NOMO-1 treated with DMSO at 0.1 percent for 48 hours (cell line): ENCODE data around the gene GPATCH8.
"Not testable (repeated sequence)": the region's sequence is repeated elsewhere in the genome, so short reads cannot be mapped to it uniquely, and the experiment has no call there.

ENCODE experiments used
- DNase-seq: peaks from one replicate; lab custom pipeline; 2025; ENCODE audit not compliant: unreplicated experiment; lab: John Stamatoyannopoulos, UW

The GPATCH8 gene

DNA sequence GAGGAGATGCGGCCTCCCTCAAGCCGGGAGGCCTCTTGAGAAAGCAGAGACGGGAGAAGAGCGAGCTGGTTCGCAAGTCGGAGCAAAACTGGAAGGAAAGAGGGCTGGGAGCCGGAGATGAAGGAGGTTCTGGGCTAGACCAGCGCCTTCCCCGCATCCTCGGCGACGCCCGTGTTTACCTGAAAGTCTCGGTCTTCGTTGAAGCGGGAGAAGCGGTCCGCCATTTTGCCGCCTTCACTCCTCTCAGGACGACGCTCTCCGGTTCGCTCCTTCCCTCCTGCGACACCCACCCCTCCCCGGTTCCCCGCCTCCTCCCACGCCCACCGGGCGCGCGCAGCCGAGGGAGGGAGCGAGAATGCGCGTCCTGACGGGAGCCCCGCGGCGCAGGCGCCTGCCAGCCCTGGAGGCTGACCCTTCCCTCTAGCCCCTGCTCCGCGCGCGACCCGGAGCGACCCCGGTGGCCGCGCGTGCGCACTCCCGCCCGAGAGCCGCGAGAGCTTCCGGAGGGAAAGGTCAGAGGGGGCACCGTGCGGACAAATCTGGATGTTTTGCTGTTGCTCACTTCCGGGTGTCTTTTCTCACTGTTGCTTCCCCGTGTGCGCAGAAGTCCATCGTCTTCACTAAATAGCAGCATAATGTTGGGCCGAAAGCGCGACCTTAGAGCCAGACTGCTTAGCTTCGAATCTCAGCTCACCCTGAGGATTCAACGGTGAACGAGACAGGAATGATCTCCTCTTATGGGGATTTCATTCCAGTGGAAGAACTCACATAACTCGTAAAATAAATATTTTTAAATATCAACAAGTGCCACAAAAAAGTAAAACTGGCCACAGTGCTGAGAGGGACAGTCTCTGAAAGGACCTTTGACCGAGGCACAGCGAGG is at the start of gene GPATCH8:
GPATCH8 (minus strand) TSS at position 260 of the 883 bp plus-strand sequence; CDS start at position 224, 36 bp downstream.
- peak; percentile 93 for DNase-seq

DNA sequence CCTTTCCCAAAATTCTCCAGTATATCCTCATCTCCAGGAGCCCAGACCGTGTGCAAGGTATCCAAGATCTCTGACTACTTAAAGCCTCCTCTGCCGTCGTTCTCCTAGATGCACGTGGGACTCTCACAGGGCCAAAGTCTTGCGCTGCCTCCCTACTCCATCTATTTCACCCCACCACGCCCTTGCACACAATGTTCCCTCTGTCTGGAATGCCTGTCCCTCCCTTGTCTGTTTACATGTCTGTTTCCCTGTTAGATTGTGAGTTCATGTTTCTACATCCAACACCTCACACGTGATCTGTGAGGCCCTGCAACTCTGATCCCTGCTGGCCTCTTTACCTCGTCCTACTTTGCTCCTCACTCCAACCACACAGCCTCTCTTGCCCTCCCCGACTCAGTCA is 49.2 kb upstream of the GPATCH8 start:
- DNase-seq: no peak

DNA sequence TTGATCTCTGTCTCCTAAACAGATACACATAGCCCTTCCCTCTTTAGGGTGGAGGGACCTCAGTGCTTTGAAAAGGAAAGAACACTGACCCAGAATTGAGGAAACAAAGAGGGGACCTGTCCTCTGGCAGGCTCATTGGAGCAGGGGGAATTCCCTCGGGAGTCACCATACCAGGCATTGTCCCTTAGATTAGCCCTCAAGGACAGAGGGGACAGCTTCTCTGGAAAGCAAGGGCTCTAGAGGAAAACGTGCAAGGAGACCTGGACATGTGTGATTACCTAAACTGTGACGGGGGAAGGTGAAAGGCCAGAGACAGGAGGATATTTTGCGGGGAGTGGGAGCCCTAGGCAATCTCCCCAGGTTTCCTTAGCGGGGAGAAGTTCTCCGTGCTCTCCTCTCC is 46.5 kb upstream of the GPATCH8 start:
- DNase-seq: no peak

DNA sequence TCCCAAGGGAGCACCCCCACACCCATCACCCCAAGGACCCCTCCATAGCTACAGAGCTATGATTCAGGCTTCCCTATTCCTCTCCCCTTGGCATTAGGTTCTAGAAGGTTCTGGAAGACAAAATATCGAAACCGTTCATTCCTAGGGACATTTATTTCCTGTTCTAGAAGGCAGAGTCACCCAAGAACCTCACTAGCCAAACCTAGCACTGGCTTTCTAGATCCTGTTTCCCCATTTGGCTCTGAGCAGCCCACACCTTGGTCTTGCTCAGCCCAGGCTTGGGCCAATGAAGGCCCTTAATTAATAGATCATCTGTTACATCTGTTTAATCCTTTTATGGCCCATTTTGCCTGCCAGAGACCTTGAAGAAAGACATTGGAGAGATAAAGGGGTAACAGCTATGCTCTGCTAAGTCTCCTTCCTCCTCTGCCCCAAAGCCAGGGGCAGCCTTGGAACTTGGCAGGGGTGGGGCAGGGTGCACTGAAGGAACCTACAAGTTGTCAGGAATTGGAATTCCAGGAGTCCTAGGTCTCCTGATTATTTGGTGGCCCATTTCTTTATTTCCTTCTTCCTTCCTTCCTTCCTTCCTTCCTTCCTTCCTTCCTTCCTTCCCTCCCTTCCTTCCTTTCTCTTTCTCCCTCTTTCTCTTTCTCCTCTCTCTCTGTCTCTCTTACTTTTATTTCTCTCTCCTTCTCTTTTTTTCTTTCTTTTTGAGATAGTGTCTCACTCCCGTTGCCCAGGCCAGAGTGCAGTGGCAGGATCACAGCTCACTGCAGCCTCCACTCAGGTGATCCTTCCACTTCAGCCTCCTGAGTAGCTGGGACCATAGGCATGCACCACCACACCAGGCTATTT is 45.4 kb upstream of the GPATCH8 start:
- peak; percentile 49 for DNase-seq

DNA sequence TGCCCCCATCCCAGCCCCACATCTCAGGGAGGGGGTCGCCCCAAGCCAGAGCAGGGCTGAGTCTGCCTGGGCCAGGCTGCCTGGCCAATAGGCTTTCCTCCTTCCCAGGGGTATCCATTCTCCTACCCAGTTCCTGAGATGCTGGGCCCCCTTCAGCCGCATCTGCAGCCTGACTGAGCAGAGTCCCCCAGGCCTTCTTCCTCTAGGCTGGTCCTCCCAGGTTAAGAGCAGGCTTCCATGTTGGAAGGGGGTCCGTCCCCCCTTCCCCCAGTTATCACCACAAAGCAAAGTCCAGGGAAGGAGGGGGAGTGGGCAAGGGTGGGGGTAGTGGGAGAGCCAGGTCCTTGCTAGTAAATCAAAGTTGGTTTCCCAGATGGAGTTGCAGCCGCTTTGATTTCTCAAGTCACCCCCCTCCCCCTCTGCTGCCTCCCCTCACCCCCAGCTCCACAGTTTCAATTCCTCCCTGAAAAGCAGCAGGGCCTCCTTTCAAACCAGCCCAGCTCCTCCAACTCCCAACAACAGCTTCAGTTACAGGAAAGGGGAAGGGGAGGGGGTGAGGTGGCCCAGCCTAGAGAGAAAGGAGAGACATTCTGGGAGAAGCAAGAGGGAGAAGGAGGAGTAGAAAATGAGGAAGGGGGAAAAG is 44.5 kb upstream of the GPATCH8 start:
- peak; percentile 67 for DNase-seq

DNA sequence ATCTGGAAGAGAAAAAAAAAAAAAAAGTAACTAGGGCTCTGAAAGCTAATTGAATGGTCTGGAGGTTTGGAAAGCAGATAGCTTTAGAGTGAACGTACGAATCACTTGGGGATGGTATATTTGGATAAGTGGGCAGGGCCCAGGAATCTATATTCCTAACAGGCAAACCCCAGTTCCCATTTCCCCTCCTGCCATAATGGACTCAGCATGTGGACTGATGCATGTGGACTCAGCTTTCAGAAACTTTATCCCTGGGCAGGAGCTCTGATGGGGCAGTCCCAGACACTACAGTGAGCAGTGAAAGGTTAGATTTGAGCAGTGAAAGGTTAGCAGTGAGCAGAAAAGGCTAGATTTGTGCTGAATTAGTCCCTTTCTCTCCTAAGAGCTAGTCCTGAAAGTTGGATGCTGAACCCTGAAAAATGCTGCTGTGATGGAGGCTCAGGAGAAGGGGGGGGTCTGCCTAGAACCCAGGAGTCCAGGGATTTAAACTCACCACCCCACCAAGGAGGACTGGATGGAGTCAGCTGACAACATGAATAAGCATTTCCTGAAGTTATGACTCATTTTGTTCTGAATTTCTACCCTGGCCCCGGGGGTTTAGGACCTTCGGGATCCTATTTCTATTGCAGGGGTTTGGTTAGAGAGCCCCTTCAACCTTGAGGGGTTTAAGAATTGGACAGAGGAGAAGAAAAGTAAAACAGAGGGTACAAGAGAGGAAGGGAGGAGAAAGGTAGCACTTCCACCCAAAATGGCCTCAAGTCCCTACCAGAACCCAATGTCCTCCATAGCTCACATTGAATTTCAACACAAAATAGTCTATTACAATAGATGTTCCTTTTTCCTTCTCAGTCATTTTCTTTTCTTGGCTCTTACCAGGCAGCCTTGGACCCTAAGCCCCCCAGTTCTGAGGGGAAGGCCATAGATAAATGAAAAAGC is 43.7 kb upstream of the GPATCH8 start:
- peak; percentile 49 for DNase-seq

DNA sequence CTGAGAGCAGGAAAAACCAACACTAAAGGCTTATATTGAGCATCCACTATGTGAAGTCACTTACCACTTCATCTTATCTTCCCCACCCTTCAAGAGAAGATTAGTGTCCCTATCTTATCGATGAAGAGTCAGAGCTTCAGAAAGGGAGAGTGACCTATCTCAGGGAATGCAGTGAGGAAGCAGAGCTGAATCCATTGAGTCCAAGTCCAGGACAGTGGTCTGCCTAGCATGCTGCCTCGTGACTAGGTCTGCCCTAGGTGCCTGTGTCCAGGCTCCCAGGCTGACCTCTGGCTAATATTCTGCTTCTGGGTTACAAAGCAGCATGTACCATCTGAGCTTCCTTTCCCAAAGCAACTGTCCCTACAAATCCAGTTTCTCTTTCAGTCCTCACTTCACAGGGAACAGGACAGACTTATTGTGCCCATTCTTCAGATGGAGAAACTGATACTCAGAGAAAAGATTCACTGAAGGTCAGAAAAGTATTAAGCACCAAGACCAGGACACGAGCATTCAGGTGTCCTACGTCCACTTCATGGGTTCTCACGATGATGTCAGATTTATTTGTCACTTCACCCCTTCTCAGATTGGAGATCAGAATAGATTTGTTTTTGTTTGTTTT is 40.8 kb upstream of the GPATCH8 start:
- DNase-seq: no peak

DNA sequence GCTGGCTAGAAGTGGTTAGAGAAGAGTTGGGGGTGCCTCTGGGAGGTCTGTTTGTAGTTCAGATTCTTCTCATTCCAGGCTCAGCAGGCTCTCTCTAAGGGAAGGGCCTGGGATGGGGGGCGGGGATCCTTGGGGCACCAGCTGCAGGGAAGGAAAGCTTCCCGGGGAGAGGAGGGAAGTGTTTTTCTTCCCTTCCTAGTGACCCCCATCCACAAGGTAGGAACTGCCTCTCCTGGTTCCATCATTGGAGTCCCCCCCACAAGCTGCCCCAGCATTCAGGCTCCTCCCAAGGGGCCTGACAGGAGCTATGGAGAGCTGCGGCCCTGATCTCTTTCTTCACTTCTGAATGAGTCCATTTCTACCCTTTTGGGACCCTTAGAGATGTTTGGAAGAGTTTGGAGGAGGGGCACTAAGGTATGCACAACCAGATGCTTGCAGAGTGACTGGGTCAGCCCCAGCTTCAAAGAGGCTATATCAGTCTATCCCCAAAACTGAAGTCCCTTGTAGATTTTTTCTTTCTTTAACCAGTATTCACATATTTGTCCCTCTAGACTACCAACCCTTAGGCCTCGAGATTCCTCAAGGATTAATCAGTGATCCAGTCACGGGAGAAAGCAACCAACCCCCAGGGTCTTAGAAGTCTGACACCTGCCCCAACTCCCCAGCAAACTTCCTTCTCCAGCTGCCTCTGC is 40.2 kb upstream of the GPATCH8 start:
- DNase-seq: no peak

DNA sequence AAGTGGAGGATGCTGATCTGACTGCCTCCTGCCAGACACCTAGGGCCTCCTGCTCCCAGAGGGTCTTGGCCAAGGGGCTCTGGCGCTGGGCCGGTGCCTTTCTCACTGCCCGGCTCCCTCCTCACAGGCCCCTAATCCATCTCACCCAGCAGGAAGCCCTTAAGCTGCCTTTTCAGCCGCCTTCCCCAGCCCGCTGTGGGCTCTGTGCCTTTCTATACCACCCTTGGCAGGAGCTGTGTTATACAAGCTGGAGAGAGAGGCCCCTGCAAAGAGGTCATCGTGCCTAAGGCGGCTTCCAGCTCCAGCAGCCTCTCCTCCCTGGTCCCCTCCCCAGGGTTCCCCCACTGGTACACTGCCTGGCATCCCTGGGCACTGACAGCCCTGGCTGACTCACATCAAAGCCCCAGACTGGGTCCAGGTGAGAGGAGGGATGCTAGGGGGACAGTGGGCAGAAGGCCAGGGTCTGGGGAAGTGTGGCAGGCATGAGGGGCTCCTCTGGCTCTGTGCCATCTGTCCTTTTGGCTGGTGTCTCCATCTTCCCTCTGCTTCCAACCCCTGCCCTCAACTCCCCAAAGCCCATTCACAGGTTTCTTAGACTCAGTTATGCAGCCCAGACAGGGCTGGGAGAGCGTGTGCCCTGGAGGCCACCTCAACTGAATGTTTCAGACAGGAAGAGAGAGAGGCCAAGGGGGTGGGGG is 38.8 kb upstream of the GPATCH8 start:
- peak; percentile 13 for DNase-seq

DNA sequence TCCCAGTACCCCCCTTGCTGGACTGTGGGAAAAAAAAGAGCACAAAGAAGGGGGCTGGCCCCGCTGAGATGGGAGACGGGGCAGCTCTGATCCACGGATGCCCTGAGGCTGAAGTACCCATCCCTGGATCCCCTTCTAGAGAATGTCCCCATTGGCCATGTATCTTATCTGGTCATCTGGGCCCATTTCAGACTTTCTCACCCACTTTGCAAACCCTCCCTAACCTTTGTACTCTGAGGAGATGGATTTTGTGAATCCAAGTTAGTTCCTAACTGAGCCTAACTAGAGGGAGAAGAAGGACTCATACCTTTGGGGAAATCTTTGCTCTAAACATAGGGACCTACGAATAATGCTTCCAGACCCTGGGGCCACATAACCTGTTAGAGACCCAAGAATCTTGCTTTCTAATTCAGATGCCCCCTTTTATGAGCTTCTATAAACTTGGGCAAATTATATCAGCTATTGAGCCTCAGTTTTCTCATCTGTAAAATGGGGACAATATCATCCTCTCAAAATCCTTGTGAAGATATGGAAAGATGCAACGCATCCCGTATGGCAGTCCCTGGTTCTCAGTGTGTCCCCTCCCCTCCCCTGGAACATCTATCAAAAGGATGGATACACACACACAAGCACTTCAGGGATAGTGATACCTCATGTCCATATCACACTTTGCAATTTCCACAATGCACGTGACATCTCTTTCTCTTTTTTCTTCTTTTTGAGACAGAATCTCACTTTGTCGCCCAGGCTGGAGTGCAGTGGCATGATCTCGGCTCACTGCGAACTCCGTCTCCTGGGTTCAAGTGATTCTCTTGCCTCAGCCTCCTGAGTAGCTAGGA is 37.3 kb upstream of the GPATCH8 start:
- no peak for DNase-seq

DNA sequence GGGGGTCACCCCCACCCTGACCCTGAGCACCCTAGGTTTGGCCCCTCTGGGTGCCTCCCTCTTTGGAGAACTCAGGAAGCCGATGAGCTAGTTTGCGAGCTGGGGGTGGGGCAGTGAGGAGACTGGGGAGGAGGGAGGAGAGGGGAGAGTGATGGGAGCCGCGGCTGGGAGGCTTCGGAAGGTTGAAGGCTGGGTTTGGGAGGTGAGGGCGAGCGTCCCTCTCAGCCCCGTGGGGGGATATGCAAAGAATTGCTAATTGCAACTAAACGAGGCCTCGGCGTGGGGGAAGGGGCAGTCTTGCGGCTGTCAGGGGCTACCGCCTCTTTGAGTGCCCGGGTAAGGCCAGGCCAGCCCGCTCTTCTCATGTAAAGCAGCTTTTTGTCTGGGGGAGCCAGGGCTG is 36.5 kb upstream of the GPATCH8 start:
- no peak for DNase-seq

DNA sequence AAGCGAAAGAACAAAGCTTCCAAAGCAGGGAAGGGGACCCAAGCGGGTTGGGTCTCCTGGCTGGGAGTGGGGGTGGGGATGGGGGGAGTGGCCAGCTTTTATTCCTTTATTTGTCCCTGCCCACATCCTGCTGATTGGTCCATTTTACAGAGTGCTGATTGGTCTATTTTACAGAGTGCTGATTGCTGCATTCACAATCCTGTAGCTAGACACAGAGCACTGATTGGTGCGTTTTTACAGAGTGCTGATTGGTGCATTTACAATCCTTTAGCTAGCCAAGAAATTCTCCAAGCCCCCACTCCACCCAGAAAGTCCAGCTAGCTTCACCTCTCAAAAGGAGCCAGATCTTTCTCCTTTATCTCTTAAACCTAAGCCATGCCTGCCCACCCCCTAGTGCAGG is 34.7 kb upstream of the GPATCH8 start:
- DNase-seq: not testable (repeated sequence)

DNA sequence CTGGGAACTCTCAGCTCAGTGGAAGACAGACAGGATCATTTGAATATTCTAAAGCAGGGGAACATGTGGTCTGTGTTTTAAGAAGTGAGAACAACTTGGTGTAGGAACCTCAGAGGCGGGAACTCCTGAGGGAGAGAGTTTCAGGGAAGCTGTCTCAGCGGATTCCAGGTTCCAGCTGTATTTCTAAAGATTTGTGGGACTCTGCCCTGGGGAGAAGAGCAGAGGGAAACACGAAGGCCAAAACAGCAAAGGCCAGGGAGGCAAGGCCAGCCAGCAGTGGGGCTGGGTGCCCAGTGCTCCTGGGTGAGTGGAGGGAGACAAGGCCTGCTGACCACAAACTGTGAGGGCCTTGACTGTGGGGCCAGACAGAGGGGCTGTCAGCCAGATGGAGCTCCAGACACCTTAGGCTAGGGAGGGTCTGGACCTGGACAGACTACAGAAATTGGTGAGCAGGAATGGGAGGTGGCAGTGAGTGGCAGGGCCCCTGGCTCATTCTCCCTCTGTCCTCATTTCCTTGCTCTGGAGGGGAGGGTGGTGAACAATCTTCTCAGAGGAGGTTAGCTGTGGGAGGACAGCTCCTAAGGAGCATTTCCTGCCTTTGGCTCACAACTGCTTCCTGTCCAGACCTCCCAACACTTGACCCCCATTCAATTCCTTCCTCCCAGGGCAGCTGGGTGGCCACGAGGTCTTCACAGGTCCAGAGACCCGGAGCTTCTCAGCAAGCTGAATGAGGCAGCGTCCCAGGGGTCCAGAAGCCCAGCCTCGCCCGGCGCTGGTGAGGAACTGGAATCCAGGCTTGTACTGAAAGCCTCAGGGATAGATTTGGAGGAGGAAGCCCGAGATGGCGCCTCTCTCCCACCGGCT is 33.1 kb upstream of the GPATCH8 start:
- peak; percentile 71 for DNase-seq

DNA sequence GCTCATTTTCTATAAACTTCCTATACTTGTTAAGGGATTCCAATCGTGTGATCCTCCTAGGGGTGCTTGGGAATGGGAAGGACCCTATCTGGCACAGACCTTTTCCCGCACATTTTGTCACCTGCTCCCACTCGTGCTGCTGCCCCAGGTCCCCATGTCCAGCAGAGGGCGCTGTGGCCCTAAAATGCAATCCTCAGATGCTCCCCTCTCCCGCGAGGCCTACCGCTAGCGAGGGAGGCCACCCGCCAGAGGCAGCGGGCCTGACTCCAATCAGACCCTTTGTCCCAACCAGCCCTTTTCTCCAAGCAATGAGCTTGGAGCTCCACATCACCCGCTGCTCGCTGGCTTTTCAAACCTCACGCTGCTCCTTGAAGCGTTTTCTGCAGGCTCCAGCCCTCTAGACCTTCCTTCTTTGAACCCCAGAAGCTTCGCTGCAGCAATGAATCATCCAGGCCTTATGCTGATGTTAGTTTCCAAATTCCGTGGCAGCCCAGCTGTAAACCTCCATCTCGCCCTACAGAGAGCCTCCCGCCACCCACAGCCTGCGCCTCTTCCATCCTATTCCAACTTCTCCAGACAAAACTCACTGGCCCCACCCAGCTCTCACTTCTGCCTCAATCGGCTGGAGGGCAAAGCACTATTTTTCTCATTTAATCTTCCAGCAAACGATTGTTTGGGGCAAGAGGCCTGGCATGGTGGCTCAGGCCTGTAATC is 30.5 kb upstream of the GPATCH8 start:
- peak; percentile 76 for DNase-seq

DNA sequence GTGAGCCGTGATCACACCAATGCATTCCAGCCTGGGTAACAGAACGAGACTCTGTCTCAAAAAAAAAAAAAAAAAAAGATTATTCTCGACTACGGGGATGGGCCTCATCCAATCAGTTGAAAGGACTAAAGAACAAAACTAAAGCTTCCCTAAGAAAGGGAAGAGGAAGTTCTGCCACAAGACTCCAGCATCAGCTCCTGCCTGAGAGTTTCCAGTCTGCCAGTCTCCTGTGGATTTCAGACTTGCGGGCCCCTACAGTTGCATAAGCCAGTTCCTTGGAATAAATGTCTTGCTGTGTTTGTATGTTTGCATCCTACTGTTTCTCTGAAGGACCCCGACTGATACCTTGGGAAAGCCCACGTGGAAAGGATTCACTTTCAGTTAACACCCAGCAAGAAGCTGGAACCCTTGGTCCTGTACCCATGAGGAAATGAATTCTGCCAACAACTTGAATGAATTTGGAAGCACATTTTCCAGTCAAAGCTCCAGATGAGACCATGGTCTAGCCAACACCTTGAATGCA is 27.8 kb upstream of the GPATCH8 start:
- DNase-seq: peak; percentile 33

DNA sequence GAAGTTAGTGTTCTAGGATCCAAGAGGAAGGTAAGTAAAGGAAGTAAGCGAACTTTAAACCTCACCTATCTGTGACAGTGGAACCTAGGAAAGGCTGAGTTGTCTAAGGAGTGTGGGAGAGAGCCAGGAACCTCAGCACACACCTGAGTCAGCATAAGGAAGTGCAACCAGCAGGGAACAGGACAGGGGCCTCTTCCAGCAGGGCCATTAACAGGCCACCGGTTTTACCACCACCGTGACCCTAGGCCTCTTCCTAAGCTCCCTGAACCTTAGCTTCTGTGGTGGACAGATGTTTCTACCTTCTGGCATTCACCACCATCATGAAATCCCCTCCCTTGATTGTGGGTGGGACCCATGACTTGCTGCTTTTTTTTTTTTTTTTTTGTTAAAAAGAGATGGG is 26.7 kb upstream of the GPATCH8 start:
- no peak for DNase-seq
